Neural progenitor cell (in vitro differentiated cells): Measurements from ENCODE around the gene MTHFR. TPM values are rescaled to one million over a fixed set of nuclear protein-coding genes. Genes with fewer than 3 reads are reported as not detected.
A peak's percentile ranks its signal among the peaks of the same experiment; 100 is the strongest.

Experiments used
- DNase-seq: peaks from one replicate; pipeline ENCODE4 v3.0.0-alpha.2; 2016; ENCODE audit warnings: low spot score
- H2AFZ ChIP-seq: fragments of 200-600 bp; sonication (generic); replicated peaks from 2 replicates; pipeline ENCODE4 v1.6.1; 2016; ENCODE audit warnings: antibody characterized with exemption
- H3F3A ChIP-seq: fragments of 200-600 bp; sonication (generic); 2 replicates; pipeline ENCODE4 v1.6.1; 2016; ENCODE audit warnings: antibody characterized with exemption, low read depth
- H3K27ac ChIP-seq: fragments of 200-600 bp; sonication (generic); 2 replicates; pipeline ENCODE4 v1.5.1; 2016; ENCODE audit warnings: mild to moderate bottlenecking
- H3K27me3 ChIP-seq: fragments of 200-600 bp; sonication (generic); 2 replicates; pipeline ENCODE4 v1.6.1; 2016; ENCODE audit warnings: mild to moderate bottlenecking, moderate library complexity
- H3K36me3 ChIP-seq: fragments of 200-600 bp; sonication (generic); 2 replicates; pipeline ENCODE4 v1.5.1; 2016
- H3K4me1 ChIP-seq: fragments of 200-600 bp; sonication (generic); 2 replicates; pipeline ENCODE4 v1.6.1; 2016; ENCODE audit warnings: mixed run types
- H3K4me2 ChIP-seq: fragments of 200-600 bp; sonication (generic); 2 replicates; pipeline ENCODE4 v1.6.1; 2016
- H3K4me3 ChIP-seq: fragments of 200-600 bp; sonication (generic); 2 replicates; pipeline ENCODE4 v1.5.1; 2016
- H3K79me2 ChIP-seq: fragments of 200-600 bp; sonication (generic); 2 replicates; pipeline ENCODE4 v1.6.1; 2016; ENCODE audit warnings: low read depth
- H3K9ac ChIP-seq: fragments of 200-600 bp; sonication (generic); 2 replicates; pipeline ENCODE4 v1.6.1; 2016
- H3K9me3 ChIP-seq: fragments of 200-600 bp; sonication (generic); 2 replicates; pipeline ENCODE4 v1.5.1; 2016; ENCODE audit warnings: low read depth
- H4K20me1 ChIP-seq: fragments of 200-600 bp; sonication (generic); 2 replicates; pipeline ENCODE4 v1.6.1; 2016; ENCODE audit warnings: low read depth
- H3K27ac Mint-ChIP-seq: 3 replicates; pipeline ENCODE4 v1.8.0; 2021; ENCODE audit warnings: mixed read lengths
- H3K27me3 Mint-ChIP-seq: 2 replicates; pipeline ENCODE4 v1.8.0; 2022; ENCODE audit warnings: low read depth, mild to moderate bottlenecking, inconsistent platforms, moderate library complexity, mixed read lengths; ENCODE audit not compliant: insufficient read depth
- H3K36me3 Mint-ChIP-seq: 3 replicates; pipeline ENCODE4 v1.8.0; 2021; ENCODE audit warnings: mixed read lengths
- H3K4me1 Mint-ChIP-seq: 3 replicates; pipeline ENCODE4 v1.8.0; 2021; ENCODE audit warnings: mixed read lengths
- H3K4me3 Mint-ChIP-seq: 3 replicates; pipeline ENCODE4 v1.8.0; 2021; ENCODE audit warnings: mild to moderate bottlenecking, moderate library complexity, mixed read lengths
- H3K9me3 Mint-ChIP-seq: 3 replicates; pipeline ENCODE4 v1.8.0; 2020; ENCODE audit warnings: mixed read lengths
- EZH2 ChIP-seq: fragments of 200-600 bp; sonication (generic); IDR thresholded peaks from 2 replicates; pipeline ENCODE4 v1.6.1; 2017; ENCODE audit warnings: antibody characterized with exemption, mild to moderate bottlenecking, moderate library complexity
- EZH2phosphoT487 ChIP-seq: fragments of 200-600 bp; sonication (generic); IDR thresholded peaks from 2 replicates; pipeline ENCODE4 v1.6.1; 2017; ENCODE audit warnings: antibody characterized with exemption
- small RNA-seq: library from RNA; depleted of rRNA; stranded (forward); fragments of <200 nt; gene quantifications from one replicate; pipeline ENCODE3, GENCODE V24; 2015
- total RNA-seq: library from RNA; depleted of rRNA; stranded (reverse); fragments of >200 nt; gene quantifications from 2 replicates; pipeline ENCODE4 v1.2.3, GENCODE V29; 2015; ENCODE audit warnings: low replicate concordance
- TF ChIP-seq, protein P1 (sequence below): fragments of 200-600 bp; sonication (generic); IDR thresholded peaks from 2 replicates; pipeline ENCODE4 v1.5.1; 2017; ENCODE audit warnings: antibody characterized with exemption, mild to moderate bottlenecking

The MTHFR gene
- total RNA-seq, 1 donor from 2014 or later = 7.0 TPM

DNA sequence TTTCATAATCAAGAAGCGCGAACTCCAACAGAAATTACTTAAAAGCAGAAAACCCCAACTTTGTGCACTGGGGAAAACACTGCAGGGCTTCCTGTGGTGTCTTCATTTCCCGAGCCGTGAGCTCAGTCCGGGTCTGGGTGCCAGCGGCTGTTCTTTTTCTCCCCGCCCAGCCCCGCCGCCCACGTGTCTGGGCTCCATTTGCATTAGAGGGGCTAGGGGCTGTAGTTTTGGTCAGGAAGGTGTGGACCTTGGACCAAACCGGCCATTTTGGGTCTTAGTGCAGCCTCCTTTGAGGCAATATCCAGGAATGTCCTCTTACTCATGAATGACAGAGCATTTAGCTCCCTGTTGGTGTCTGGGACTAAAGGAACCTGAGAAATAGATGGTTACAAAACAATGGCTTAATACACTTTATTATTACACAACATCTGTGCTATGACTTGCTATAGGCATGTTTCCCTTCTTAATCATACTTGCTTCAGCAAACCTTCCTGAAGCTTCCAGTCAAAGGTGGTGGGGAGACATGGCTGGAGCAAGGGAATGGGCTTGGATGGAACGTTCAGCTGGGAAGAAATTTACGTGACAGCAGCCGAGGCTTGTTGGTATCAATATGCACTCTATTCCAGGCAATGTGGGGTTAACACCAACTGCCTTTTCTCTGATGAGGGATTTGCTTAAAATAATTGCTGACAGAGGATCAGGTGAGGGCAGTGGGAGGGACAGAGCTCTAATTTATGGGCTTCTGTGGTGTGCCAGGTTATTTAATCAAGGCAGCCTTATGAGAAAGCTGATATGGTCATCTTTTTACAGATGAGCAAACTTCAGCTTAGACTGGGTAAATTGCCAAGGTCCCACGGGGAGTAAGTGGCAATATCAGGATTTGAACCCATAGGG is 68.8 kb downstream of the MTHFR start:
- Histone ChIP-seq H2AFZ (peak overlapping the region; percentile 74), H3K27me3 (no peaks in the 10 kb centered on the region), H3K4me2 (peak overlapping the region; percentile 87), H3K27ac (no peak overlapping the region), H3K79me2 (peaks cover 4% of the 10 kb centered on the region), H4K20me1 (no peaks in the 10 kb centered on the region), H3F3A (peaks cover 17% of the 10 kb centered on the region), H3K9ac (no peak overlapping the region), H3K4me1 (peaks cover 20% of the 10 kb centered on the region), H3K9me3 (no peaks in the 10 kb centered on the region), H3K36me3 (no peaks in the 10 kb centered on the region), H3K4me3 (peak overlapping the region; percentile 69)
- Mint-ChIP-seq H3K36me3 (no peaks in the 10 kb centered on the region), H3K9me3 (no peaks in the 10 kb centered on the region), H3K27ac (peak overlapping the region; percentile 14), H3K4me3 (peak overlapping the region; percentile 96), H3K27me3 (peaks cover 4% of the 10 kb centered on the region), H3K4me1 (peaks cover 50% of the 10 kb centered on the region)
- TF ChIP-seq, protein P1, sequence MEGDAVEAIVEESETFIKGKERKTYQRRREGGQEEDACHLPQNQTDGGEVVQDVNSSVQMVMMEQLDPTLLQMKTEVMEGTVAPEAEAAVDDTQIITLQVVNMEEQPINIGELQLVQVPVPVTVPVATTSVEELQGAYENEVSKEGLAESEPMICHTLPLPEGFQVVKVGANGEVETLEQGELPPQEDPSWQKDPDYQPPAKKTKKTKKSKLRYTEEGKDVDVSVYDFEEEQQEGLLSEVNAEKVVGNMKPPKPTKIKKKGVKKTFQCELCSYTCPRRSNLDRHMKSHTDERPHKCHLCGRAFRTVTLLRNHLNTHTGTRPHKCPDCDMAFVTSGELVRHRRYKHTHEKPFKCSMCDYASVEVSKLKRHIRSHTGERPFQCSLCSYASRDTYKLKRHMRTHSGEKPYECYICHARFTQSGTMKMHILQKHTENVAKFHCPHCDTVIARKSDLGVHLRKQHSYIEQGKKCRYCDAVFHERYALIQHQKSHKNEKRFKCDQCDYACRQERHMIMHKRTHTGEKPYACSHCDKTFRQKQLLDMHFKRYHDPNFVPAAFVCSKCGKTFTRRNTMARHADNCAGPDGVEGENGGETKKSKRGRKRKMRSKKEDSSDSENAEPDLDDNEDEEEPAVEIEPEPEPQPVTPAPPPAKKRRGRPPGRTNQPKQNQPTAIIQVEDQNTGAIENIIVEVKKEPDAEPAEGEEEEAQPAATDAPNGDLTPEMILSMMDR = no peak
- TF ChIP-seq EZH2 = no peak
- no peak for TF ChIP-seq EZH2phosphoT487
- DNase-seq = peak; percentile 57

DNA sequence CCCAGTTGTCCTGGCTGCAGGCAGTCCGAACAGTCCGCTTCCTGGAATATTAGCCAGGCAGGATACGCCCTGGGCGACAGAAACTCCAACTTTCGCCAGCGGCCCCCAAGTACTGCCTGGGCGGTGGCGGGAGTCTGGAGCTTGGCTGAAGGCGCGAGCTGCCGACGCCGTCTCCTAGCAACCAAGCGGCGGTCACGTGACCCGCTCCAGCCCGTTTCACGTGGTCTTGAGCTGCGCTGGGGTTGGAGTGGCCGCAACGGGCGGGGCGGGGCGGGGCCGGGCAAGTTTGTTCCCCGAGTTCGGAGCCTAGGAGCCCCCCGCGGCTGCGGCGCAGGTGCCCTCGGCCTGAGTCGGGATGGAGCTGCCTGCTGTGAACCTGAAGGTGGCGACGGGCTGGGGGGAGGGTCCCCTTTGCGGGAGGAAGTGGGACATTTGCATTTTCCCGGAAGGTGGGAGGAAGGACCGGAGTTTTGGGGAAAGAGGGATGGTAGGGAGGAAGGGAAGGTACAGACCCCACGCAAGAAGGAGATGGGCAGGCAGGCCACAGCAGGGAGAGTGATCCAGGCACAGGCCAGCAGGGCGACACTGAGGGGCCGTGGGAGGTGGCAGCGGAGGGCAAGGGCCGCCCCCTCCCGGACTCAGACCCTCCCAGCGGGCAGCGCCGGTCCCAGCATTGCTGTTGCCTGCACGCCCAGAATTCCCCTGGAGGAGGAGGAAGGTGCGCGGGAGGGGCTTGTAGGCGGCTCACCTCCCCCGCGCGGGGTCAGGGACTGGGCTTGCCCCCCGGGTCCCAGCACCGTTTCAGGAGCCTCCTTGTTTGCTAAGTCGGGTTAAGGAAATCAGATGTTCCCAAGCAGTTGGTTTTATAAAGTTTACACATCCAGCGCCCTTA is 69.7 kb downstream of the MTHFR start, which contains the start of gene AGTRAP:
Gene AGTRAP, plus strand, starts transcription at position 283 of the 892 bp plus-strand sequence. Its CDS starts 73 bp downstream, at position 356.
- Histone ChIP-seq H4K20me1 (no peaks in the 10 kb centered on the region), H3K4me3 (peak within 1 kb of the TSS; percentile 69), H3K4me1 (peaks cover 28% of the 10 kb centered on the region), H3K9me3 (no peaks in the 10 kb centered on the region), H3F3A (peaks cover 25% of the 10 kb centered on the region), H3K36me3 (no peaks in the 10 kb centered on the region), H3K79me2 (peaks cover 4% of the 10 kb centered on the region), H3K4me2 (peak within 1 kb of the TSS; percentile 87), H3K27ac (no peak within 1 kb of the TSS), H3K9ac (no peak within 1 kb of the TSS), H2AFZ (peak within 1 kb of the TSS; percentile 74), H3K27me3 (no peaks in the 10 kb centered on the region)
- no peaks in the 10 kb centered on the region for H3K36me3 Mint-ChIP-seq
- peak within 1 kb of the TSS; percentile 39 for H3K27ac Mint-ChIP-seq
- H3K27me3 Mint-ChIP-seq = peaks cover 4% of the 10 kb centered on the region
- DNase-seq = peak; percentile 98
- H3K9me3 Mint-ChIP-seq = no peaks in the 10 kb centered on the region
- peak within 1 kb of the TSS; percentile 96 for H3K4me3 Mint-ChIP-seq
- H3K4me1 Mint-ChIP-seq = peaks cover 58% of the 10 kb centered on the region
- TF ChIP-seq, protein P1 = peak; percentile 22
- no peak for TF ChIP-seq EZH2phosphoT487

Small RNA genes lying within 50 kb of the gene (small RNA-seq; reads per million reads assigned to genes)
- gene RF02156 (not detected), gene RF02157 (not detected), gene RF02158 (not detected)

Other genes with a start within 250 kb of the MTHFR start
- gene FBXO2, start 151.5 kb downstream of the MTHFR start, total RNA-seq = 0.56 and 7.3 TPM in 2 replicates
- 5.3 and 18.2 TPM in 2 replicates for gene FBXO44, start 151.1 kb downstream of the MTHFR start, total RNA-seq
- gene FBXO6, start 141.8 kb downstream of the MTHFR start, total RNA-seq = 1.2 and 1.7 TPM in 2 replicates
- 108 and 164 TPM in 2 replicates for gene MAD2L2, start 124.8 kb downstream of the MTHFR start, total RNA-seq
- 27.1 and 31.3 TPM in 2 replicates for gene DRAXIN, start 114.3 kb downstream of the MTHFR start, total RNA-seq
- gene AGTRAP, start 69.8 kb downstream of the MTHFR start, total RNA-seq = 12.4 and 67.7 TPM in 2 replicates
- 0.22 TPM in 1 of 2 replicates, not detected in the other for gene C1orf167, start 43.8 kb downstream of the MTHFR start, total RNA-seq
- gene CLCN6, start 227 bp upstream of the MTHFR start, total RNA-seq = 10.3 and 15.6 TPM in 2 replicates
- gene NPPA, start 41.8 kb upstream of the MTHFR start, total RNA-seq = not detected in 2 replicates
- not detected in 2 replicates for gene NPPB, start 53.0 kb upstream of the MTHFR start, total RNA-seq
- 17.3 and 51.9 TPM in 2 replicates for gene KIAA2013, start 120.5 kb upstream of the MTHFR start, total RNA-seq
- 27.2 and 73.5 TPM in 2 replicates for gene PLOD1, start 128.8 kb upstream of the MTHFR start, total RNA-seq
- 29.6 and 41.9 TPM in 2 replicates for gene MFN2, start 174.5 kb upstream of the MTHFR start, total RNA-seq
- 26.3 and 83.4 TPM in 2 replicates for gene MIIP, start 213.5 kb upstream of the MTHFR start, total RNA-seq